Inflammatory macrophage treated with lipopolysaccharide for 1 hour (primary cell): ENCODE measurements around the gene SGO1.
"Not testable (repeated sequence)": the region's sequence is repeated elsewhere in the genome, so short reads cannot be mapped to it uniquely, and the experiment has no call there.

Experiments used
- DNase-seq, 2 donors: peaks; one replicate each; pipeline ENCODE4 v3.0.0-alpha.2; 2020 to 2022

Gene SGO1

GRCh38 chr3:20185679-20186599 is at the start of gene SGO1:
Gene SGO1 (minus strand): TSS chr3:20186206. CDS start chr3:20184027, 2,179 bp downstream.
- peak; percentile 98 to 99 for DNase-seq

DNA sequence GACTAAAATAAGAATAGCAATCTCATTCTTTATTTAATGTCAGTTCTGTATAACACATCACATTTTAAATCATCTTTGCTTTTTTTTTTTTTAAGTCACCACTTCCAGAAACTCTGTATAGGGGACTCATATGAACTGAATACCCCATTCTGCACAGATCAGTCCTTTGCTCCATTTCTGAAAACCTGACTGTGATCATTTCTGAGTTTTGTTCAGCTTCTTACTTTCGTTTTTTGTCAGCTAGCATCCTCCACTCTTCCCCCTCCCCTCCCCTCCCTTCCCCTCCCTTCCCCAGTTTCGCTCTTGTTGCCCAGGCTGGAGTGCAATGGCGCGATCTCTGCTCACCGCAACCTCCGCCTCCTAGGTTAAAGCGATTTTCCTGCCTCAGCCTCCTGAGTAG is 49.8 kb upstream of the SGO1 start:
- DNase-seq, result no peak

- no peak for DNase-seq
Observed at GRCh38 chr3:20232906-20233780, 47.1 kb upstream of the SGO1 start.

GRCh38 chr3:20230954-20231353 is 44.9 kb upstream of the SGO1 start:
- DNase-seq, result no peak

GRCh38 chr3:20225769-20226168 is 39.8 kb upstream of the SGO1 start:
- DNase-seq, result peak; percentile 1 to 22

DNA sequence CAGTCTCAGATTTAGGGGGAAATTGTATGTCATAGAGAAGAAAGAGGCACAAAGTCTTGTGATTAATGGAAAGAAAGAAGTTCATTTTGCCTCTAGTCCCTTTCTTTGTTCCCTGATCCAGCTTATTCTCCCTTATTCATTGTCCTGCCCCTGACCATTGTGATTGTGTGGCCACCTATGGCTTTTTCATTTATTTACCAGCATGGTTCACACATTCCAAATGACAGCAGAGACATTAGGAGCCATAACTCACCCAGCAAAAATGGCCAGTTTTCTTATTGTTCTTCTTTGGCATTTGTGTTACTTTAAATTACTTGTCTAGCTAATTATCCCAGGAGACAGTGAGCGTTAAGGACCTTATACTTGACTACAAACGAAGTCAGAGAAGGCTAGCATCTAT is 36.3 kb upstream of the SGO1 start:
- no peak for DNase-seq

DNA sequence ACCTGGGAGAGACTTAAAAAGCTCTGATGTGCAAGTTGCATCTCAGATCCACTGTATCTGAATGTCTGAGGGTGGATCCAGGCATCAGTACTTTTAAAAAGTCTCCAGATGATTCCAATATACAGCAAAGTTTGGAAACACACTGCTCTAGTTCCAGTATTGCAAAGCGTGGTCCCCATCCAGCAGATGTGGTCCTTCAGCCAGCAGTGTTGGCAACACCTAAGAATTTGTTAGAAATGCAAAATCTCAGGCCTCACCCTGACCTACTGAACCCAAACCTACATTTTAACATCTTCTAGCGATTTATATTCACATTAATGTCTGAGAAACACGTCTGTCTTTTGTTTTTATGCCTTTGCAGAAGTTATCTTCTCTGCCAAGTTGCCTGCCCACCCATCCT is 32.2 kb upstream of the SGO1 start:
- no peak for DNase-seq

DNA sequence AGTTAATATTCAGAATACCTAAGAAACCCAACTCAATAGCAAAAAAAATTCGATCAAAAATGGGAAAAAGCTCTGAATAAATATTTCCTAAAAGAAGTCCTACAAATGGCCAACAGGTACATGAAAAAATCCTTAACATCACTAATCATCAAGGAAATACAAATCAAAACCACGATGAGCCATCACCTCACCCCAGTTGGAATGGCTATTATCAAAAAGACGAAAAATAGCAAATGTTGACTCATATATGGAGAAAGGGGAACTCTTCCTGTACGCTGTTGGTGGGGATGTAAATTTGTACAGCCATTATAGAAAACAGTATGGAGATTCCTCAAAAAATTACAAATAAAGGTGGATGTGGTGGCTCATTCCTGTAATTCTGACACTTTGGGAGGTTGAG is 29.6 kb upstream of the SGO1 start:
- DNase-seq, result no peak

GRCh38 chr3:20213491-20213890 is 27.5 kb upstream of the SGO1 start:
- DNase-seq, result not testable (repeated sequence)

- DNase-seq, result not testable (repeated sequence)
Observed at GRCh38 chr3:20207945-20208344, 21.9 kb upstream of the SGO1 start.

- DNase-seq, result not testable (repeated sequence)
Observed at GRCh38 chr3:20205898-20206297, 19.9 kb upstream of the SGO1 start.

GRCh38 chr3:20201143-20201542 is 15.1 kb upstream of the SGO1 start:
- DNase-seq, result no peak

DNA sequence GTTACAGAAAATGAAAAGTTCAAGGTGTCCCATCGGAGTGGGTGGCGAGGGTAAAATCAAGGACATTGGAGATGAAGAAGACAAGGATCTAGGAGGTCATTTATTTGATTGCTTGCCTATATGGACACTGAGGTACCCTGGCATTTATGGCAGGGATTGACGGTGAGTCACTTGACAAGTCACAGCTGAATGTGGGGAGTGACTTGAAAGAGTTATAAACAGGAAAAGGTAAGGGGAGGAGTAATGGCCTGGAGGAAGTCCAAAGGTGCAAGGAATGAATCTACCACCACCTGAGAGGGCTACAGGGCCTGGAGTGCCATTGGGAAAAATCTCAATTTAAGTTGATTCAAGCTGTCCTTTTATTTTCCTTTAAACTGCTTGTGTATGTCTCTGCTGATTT is 11.8 kb upstream of the SGO1 start:
- DNase-seq, result no peak

- DNase-seq, result no peak
Observed at GRCh38 chr3:20194793-20195460, 8.9 kb upstream of the SGO1 start.

DNA sequence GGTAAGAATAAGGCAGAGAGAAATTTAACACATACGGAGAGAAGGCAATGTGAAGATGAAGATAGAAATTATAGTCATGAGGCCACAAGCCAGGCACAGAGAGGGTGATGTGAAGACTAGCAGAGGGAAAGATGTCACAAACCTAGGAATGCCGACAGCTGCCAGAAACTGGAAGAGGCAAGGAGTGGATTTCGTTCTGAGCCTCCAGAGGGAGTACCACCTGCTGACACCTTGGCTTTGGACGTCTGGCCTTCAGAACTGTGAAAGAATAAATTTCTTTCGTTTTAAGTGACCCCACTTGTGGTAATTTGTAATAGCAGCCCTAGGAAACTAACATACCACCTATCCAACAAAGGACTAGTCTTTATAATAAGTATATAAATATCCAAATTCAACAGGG is 5.0 kb upstream of the SGO1 start:
- no peak for DNase-seq

GRCh38 chr3:20186600-20187004 is 596 bp upstream of the SGO1 start:
- no peak for DNase-seq

- DNase-seq, result no peak
Observed at GRCh38 chr3:20185331-20185678, 701 bp downstream of the SGO1 start.

DNA sequence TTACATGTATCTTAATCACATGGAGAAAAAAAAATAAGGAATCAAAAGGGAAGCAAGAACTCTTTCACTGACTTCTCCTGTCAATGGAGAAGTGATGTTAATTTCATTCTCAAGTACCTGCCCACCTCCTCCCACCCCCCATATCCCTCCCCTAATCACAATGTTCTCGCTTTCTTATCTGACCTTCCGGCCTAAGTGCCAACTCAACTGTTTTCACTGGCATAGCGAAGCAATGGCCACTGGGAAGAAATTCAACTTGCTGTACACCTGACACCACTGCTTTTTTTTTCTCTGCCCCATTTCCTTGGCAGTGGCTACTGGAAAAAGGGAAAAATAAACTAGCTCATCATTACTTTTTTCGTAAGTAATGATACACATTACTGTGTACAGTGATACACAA is 3.8 kb downstream of the SGO1 start:
- DNase-seq, result no peak

DNA sequence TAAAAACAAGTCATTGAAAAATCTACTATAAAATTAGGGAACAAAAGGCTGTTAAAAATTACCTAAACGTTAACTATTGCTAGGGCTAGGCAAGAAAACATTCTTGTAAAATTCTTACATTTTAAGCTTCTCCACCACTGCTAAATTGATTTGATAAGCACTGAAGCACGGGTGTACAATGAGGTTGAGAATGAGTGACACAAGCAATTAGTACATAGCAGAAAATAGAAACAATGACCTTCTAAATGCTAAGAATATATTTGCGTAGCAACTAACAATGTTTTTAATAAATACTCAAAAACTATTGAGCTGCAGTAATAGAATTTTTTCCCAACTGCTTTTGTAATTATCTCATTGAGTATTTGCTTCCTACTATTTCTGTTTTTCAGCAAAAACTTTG is 4.7 kb downstream of the SGO1 start:
- no peak for DNase-seq

DNA sequence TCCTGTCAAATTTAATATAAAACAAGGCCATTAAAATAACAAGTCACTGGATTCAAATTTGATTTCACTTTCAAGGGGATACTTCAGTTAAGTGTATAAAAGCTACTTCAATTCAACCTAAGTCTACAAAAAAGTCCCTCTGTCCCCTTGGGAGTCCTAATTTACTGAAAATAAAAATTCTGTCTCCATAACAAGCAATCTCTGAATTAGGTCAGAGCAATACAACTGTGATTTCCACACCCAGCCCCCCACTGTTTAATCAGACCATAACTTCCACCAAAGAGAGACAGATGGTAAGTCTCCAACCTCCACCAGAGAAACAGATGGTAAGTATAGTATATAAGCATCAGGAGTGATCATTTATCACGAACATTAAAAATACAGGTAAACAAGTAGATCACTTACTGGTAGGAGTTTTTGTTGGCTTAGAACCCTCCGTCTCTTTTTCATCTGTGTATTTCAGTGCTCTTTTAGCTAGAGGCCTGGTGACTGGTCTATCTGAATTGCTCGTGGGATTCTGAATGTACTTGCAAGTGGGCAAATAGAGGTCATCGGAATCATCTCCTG is 12.1 kb downstream of the SGO1 start:
- no peak for DNase-seq

- DNase-seq, result no peak
Observed at GRCh38 chr3:20161714-20162113, 24.3 kb downstream of the SGO1 start.

- peak; percentile 0 to 10 for DNase-seq
Observed at GRCh38 chr3:20160230-20160629, 25.8 kb downstream of the SGO1 start.

- no peak for DNase-seq
Observed at GRCh38 chr3:20154928-20155327, 31.1 kb downstream of the SGO1 start.
